Activated CD8-positive, alpha-beta memory T cell treated with anti-CD3 and anti-CD28 coated beads, Interleukin-2, amount 10 ng/mL, durations not matched to agents 7 days and 5 days (primary cell): ENCODE measurements around the gene PHF1. TPM values are rescaled to one million over a fixed set of nuclear protein-coding genes. Genes with fewer than 3 reads are reported as not detected.
A peak's percentile ranks its signal among the peaks of the same experiment; 100 is the strongest.

Experiments
- ATAC-seq: fragments of 150-1000 bp; cut with Tn5 transposase; one replicate; pipeline ENCODE4 v1.10.0; 2021; ENCODE audit warnings: moderate library complexity
- CTCF ChIA-PET: fragments of 350-600 bp; sonication (Branson Sonifier 250); formaldehyde crosslinking; loops from one replicate; lab custom pipeline; 2021; ENCODE audit warnings: antibody characterized with exemption; lab: Charles Lee
- DNase-seq: peaks from one replicate; pipeline ENCODE4 v3.0.0-alpha.2; 2020
- H3K27ac Mint-ChIP-seq: one replicate; pipeline ENCODE4 v1.8.0; 2021; ENCODE audit warnings: mild to moderate bottlenecking, mixed read lengths
- H3K27me3 Mint-ChIP-seq: one replicate; pipeline ENCODE4 v1.8.0; 2021; ENCODE audit warnings: mixed read lengths
- H3K36me3 Mint-ChIP-seq: one replicate; pipeline ENCODE4 v1.8.0; 2021; ENCODE audit warnings: mild to moderate bottlenecking, mixed read lengths
- H3K4me1 Mint-ChIP-seq: one replicate; pipeline ENCODE4 v1.8.0; 2021; ENCODE audit warnings: mixed read lengths
- H3K4me3 Mint-ChIP-seq: one replicate; pipeline ENCODE4 v1.8.0; 2021; ENCODE audit warnings: mild to moderate bottlenecking, moderate library complexity, mixed read lengths
- H3K9me3 Mint-ChIP-seq: one replicate; pipeline ENCODE4 v1.8.0; 2022; ENCODE audit warnings: low read depth, mixed read lengths
- microRNA-seq: library from miRNA; unstranded; fragments of <30 nt; microRNA quantifications from one replicate; pipeline ENCODE4 v1.2.0, GENCODE V29; 2022
- total RNA-seq, 2 experiments: library from RNA; stranded (reverse); gene quantifications; one replicate each; pipeline ENCODE4 v1.2.3, GENCODE V29; 2021

PHF1 gene
- total RNA-seq, 2 experiments from 2014 or later, result 26.1 to 36.0 TPM

- DNase-seq, result no peak
- Mint-ChIP-seq H3K9me3 (no peaks in the 10 kb centered on the region), H3K36me3 (peaks cover 14% of the 10 kb centered on the region), H3K4me3 (no peak overlapping the region), H3K4me1 (no peaks in the 10 kb centered on the region), H3K27me3 (no peaks in the 10 kb centered on the region), H3K27ac (no peak overlapping the region)
- no peak for ATAC-seq
- CTCF ChIA-PET, result no interaction called here
Measured at GRCh38 chr6:33446356-33446755, 35.5 kb downstream of the PHF1 start.

DNA sequence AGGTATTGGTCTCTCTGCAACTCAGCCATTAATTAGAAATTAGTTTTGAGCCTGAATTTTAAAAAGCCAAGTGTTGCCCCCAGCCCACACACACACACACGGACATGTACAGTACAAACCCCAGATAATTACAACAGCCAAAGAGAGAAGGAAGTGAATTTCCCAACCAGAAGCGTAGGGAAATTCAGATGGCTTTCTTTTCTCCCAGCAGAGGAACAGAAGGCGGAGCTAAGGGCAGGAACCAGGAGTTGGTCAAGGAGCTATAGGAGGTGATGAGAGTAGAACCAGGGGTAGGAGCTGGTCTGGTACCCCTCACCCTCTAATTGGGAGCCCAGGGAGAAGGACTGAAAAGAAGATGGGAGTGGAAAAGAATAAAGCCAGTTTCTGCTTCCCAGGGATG lies 39.6 kb downstream of the PHF1 start:
- CTCF ChIA-PET, result interaction anchor here (1.6 kb wide), 1 partner anchor 20 kb away, joined by 6 read pairs; no protein-coding TSS in a partner anchor

GRCh38 chr6:33451606-33452005 lies 40.8 kb downstream of the PHF1 start:
- CTCF ChIA-PET, result no interaction called here
- H3K27ac Mint-ChIP-seq, result no peak overlapping the region
- no peaks in the 10 kb centered on the region for H3K9me3 Mint-ChIP-seq
- peaks cover 22% of the 10 kb centered on the region for H3K4me1 Mint-ChIP-seq
- H3K4me3 Mint-ChIP-seq, result no peak overlapping the region
- H3K36me3 Mint-ChIP-seq, result peaks cover 10% of the 10 kb centered on the region
- ATAC-seq (no peak), DNase-seq (no peak)
- no peaks in the 10 kb centered on the region for H3K27me3 Mint-ChIP-seq

More for the DNA sequence above, 39.6 kb downstream of the PHF1 start:
- peaks cover 21% of the 10 kb centered on the region for H3K4me1 Mint-ChIP-seq
- H3K27me3 Mint-ChIP-seq, result no peaks in the 10 kb centered on the region
- H3K9me3 Mint-ChIP-seq, result no peaks in the 10 kb centered on the region
- ATAC-seq (no peak), DNase-seq (no peak)
- H3K36me3 Mint-ChIP-seq, result peaks cover 14% of the 10 kb centered on the region
- H3K27ac Mint-ChIP-seq, result no peak overlapping the region
- H3K4me3 Mint-ChIP-seq, result no peak overlapping the region

GRCh38 chr6:33452496-33452895 lies 41.7 kb downstream of the PHF1 start:
- CTCF ChIA-PET, result no interaction called here
- H3K4me1 Mint-ChIP-seq, result peaks cover 22% of the 10 kb centered on the region
- no peak overlapping the region for H3K27ac Mint-ChIP-seq
- H3K27me3 Mint-ChIP-seq, result no peaks in the 10 kb centered on the region
- DNase-seq (no peak), ATAC-seq (no peak)
- H3K4me3 Mint-ChIP-seq, result no peak overlapping the region
- peaks cover 10% of the 10 kb centered on the region for H3K36me3 Mint-ChIP-seq
- no peaks in the 10 kb centered on the region for H3K9me3 Mint-ChIP-seq

GRCh38 chr6:33453393-33454008 lies 42.7 kb downstream of the PHF1 start:
- DNase-seq, result no peak
- no peak for ATAC-seq

DNA sequence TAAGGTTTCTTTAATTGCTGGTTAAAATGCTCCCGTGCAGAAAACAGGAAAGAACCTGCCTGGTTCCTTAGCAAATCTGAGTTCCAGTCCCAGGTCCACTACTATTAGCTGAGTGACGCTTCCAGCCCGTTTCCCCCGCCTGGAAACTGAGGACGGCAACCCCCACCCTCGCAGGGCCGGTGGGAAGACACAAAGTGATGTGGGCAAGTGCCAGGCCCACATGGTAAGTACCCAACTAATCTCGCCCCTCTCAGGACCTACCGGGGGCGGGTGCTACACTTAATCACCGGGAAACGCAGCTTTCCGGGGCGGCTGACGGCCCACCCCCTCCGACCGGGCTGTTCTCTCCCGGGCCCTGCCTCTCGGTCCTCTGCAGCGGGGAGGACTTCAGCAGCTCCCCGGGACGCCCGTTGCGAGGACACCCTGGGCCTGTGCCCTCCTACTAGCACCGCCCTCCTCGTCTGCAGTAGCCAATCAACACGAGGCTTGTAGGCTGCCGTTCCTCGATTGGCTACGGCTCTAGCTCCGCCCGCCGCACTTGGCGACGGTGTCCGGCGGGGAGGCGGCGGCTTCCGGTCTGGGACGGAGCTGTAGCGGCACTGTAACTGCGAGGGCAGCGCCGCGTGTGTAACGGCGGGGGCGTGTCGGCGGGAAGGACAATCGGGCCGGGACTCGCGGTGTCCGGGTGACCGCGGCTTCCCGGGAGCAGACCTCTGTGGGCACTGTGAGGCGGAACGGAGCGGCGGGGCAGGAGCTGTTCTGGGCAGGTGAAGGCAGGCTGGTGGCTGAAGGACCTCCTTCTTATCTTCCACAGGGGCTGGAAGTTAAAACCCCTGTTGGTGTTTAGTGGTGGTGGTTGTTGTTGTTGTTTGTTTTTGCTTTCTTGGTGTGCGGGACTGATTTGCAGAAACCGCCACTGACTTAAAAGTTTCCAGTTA lies 43.5 kb downstream of the PHF1 start, which contains the start of gene ZBTB9:
Gene ZBTB9 (plus strand): TSS at position 568 of the 938 bp plus-strand sequence. CDS start 525 bp downstream, outside the sequence.
- peak; percentile 98 for DNase-seq
- Mint-ChIP-seq H3K36me3 (peaks cover 7% of the 10 kb centered on the region), H3K9me3 (no peaks in the 10 kb centered on the region), H3K4me1 (peaks cover 22% of the 10 kb centered on the region), H3K4me3 (peak within 1 kb of the TSS; percentile 96), H3K27me3 (no peaks in the 10 kb centered on the region), H3K27ac (peak within 1 kb of the TSS; percentile 86)
- peak; percentile 99 for ATAC-seq
- CTCF ChIA-PET, result interaction anchor here (1.1 to 1.8 kb wide), 10 partner anchors 14 to 257 kb away, joined by 3 to 8 read pairs (median 4); partner anchors contain the start of genes BAK1, CUTA, PFDN6 and UQCC2

More at GRCh38 chr6:33453393-33454008, 42.7 kb downstream of the PHF1 start:
- Mint-ChIP-seq H3K9me3 (no peaks in the 10 kb centered on the region), H3K27me3 (no peaks in the 10 kb centered on the region), H3K27ac (peak overlapping the region; percentile 86), H3K4me1 (peaks cover 22% of the 10 kb centered on the region), H3K36me3 (peaks cover 10% of the 10 kb centered on the region), H3K4me3 (peak overlapping the region; percentile 96)
- CTCF ChIA-PET, result interaction anchor here (1.3 to 1.8 kb wide), 7 partner anchors 15 to 164 kb away, joined by 3 to 8 read pairs (median 4); partner anchors contain the start of genes BAK1, PFDN6 and WDR46

GRCh38 chr6:33455051-33455450 lies 44.2 kb downstream of the PHF1 start:
- H3K27me3 Mint-ChIP-seq, result no peaks in the 10 kb centered on the region
- no peaks in the 10 kb centered on the region for H3K9me3 Mint-ChIP-seq
- no peak for DNase-seq
- peaks cover 7% of the 10 kb centered on the region for H3K36me3 Mint-ChIP-seq
- peaks cover 22% of the 10 kb centered on the region for H3K4me1 Mint-ChIP-seq
- CTCF ChIA-PET, result interaction anchor here (1.1 to 1.8 kb wide), 8 partner anchors 13 to 256 kb away, joined by 3 to 8 read pairs (median 4); partner anchors contain the start of genes BAK1, CUTA, PFDN6 and UQCC2
- H3K4me3 Mint-ChIP-seq, result peak overlapping the region; percentile 96
- no peak for ATAC-seq
- H3K27ac Mint-ChIP-seq, result peak overlapping the region; percentile 86

- ATAC-seq, result no peak
- Mint-ChIP-seq H3K27me3 (no peaks in the 10 kb centered on the region), H3K4me1 (peaks cover 22% of the 10 kb centered on the region), H3K36me3 (peaks cover 5% of the 10 kb centered on the region), H3K4me3 (no peak overlapping the region), H3K9me3 (no peaks in the 10 kb centered on the region), H3K27ac (no peak overlapping the region)
- no peak for DNase-seq
- CTCF ChIA-PET, result no interaction called here
Measured at GRCh38 chr6:33456156-33456555, 45.3 kb downstream of the PHF1 start.

- Mint-ChIP-seq H3K4me1 (peaks cover 14% of the 10 kb centered on the region), H3K27ac (no peak overlapping the region), H3K9me3 (no peaks in the 10 kb centered on the region), H3K4me3 (no peak overlapping the region), H3K36me3 (peaks cover 5% of the 10 kb centered on the region), H3K27me3 (peaks cover 7% of the 10 kb centered on the region)
- ATAC-seq (no peak), DNase-seq (no peak)
- CTCF ChIA-PET, result no interaction called here
Measured at GRCh38 chr6:33458676-33459075, 47.9 kb downstream of the PHF1 start.

DNA sequence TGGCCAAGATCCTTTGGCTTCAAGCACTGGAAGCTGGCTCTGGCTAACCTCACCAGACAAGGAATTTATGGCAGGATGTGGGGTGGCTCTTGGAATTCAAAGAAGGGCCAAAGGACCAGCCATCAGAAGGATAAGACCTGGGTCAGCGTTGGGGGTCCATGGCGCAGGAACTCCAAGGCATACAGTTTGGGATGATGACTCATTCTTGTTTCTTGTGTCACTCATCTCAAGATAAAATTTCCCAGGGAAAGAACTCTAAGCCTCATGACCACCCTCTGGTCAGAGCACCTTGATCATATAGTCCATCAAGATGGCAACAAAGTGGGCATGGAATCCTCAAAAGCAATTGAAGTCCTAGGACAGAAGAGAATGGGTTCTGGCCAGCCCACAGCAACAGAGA lies 48.4 kb downstream of the PHF1 start:
- DNase-seq (no peak), ATAC-seq (no peak)
- no peaks in the 10 kb centered on the region for H3K9me3 Mint-ChIP-seq
- H3K36me3 Mint-ChIP-seq, result peaks cover 5% of the 10 kb centered on the region
- peaks cover 11% of the 10 kb centered on the region for H3K4me1 Mint-ChIP-seq
- no peak overlapping the region for H3K4me3 Mint-ChIP-seq
- CTCF ChIA-PET, result no interaction called here
- no peak overlapping the region for H3K27ac Mint-ChIP-seq
- peaks cover 8% of the 10 kb centered on the region for H3K27me3 Mint-ChIP-seq

Small RNAs within 50 kb of the gene (microRNA-seq; reads per million reads assigned to microRNA genes)
- not detected for gene MIR5004

Other genes with a start within 250 kb of the PHF1 start
- under 1 TPM; 0.77 to 0.79 TPM for gene COL11A2, start 218.5 kb upstream of the PHF1 start, total RNA-seq
- gene RXRB, start 210.3 kb upstream of the PHF1 start, total RNA-seq, result 10 to 100 TPM; 36.0 to 38.9 TPM
- 10 to 100 TPM; 50.1 to 63.9 TPM for gene SLC39A7, start 210.1 kb upstream of the PHF1 start, total RNA-seq
- gene HSD17B8, start 206.4 kb upstream of the PHF1 start, total RNA-seq, result 10 to 100 TPM; 18.6 to 20.9 TPM
- 10 to 100 TPM; 32.6 to 37.8 TPM for gene RING1, start 202.5 kb upstream of the PHF1 start, total RNA-seq
- 10 to 100 TPM; 60.6 to 63.3 TPM for gene VPS52, start 139.1 kb upstream of the PHF1 start, total RNA-seq
- gene RPS18, start 138.9 kb upstream of the PHF1 start, total RNA-seq, result 1,000 to 10,000 TPM; 2,808 to 3,161 TPM
- 10 to 100 TPM; 14.0 to 20.5 TPM for gene B3GALT4, start 133.9 kb upstream of the PHF1 start, total RNA-seq
- gene WDR46, start 121.8 kb upstream of the PHF1 start, total RNA-seq, result 10 to 100 TPM; 61.5 to 78.4 TPM
- gene PFDN6, start 121.4 kb upstream of the PHF1 start, total RNA-seq, result 10 to 100 TPM; 67.8 to 90.3 TPM
- gene RGL2, start 112.1 kb upstream of the PHF1 start, total RNA-seq, result 10 to 100 TPM; 34.7 to 49.9 TPM
- 100 to 1,000 TPM; 207 to 235 TPM for gene TAPBP, start 96.9 kb upstream of the PHF1 start, total RNA-seq
- gene ZBTB22, start 93.3 kb upstream of the PHF1 start, total RNA-seq, result 10 to 100 TPM; 10.6 to 11.8 TPM
- gene DAXX, start 88.1 kb upstream of the PHF1 start, total RNA-seq, result 100 to 1,000 TPM; 102 to 107 TPM
- 100 to 1,000 TPM; 133 to 187 TPM for gene KIFC1, start 19.2 kb upstream of the PHF1 start, total RNA-seq
- 100 to 1,000 TPM; 196 to 197 TPM for gene CUTA, start 7.1 kb downstream of the PHF1 start, total RNA-seq
- gene SYNGAP1, start 9.1 kb downstream of the PHF1 start, total RNA-seq, result 10 to 100 TPM; 24.1 to 39.8 TPM
- 1 to 10 TPM; 7.4 to 9.0 TPM for gene ZBTB9, start 43.6 kb downstream of the PHF1 start, total RNA-seq
- 10 to 100 TPM; 70.9 to 74.4 TPM for gene BAK1, start 169.3 kb downstream of the PHF1 start, total RNA-seq
- 10 to 100 TPM; 44.9 to 71.3 TPM for gene ITPR3, start 210.3 kb downstream of the PHF1 start, total RNA-seq